ENCODE data around the gene CCDC12.
"Not testable (repeated sequence)": the region's sequence is repeated elsewhere in the genome, so short reads cannot be mapped to it uniquely, and the experiment has no call there.

The CCDC12 gene

DNA sequence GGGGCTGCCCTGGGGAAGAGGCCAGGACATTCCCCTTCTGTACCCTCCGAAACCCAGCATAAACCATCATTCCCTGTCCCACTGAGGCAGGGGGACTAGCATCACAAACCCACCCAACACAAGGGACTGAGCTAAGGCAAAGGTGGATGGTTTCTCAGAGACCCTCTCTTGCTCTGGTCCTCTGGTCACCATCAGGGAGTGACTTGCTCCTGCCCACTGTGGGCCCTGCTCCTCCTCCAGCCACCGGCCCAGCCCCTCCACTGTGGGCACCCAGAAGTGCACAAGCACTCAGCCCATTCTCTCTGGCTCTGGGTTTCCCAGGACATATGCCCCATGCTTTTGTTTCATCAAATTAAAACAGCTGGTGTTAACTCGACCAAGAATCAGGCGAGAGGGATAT lies 54.1 kb downstream of the CCDC12 start:
- no peak for DNase-seq (ENCODE audit: low spot score)

DNA sequence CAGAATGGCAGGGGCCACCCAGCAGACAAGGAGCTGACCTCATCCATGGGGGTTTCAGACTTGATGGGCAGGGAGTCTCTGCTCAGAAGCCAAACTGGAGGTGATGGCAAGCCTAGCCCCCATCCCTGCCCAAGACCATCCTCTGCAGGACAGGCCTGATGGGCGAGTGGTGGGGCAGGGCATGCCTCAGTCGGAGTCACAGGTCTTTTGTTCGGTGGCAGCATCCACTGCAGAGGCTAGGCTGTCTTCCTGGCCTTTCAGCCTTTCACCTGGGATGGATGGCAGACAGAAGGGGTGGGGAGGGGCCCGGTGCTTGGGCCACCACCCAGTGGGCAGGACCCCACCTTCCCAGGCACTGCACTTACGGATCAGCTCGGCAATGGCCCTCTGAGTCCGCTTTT lies 54.7 kb downstream of the CCDC12 start:
- no peak for DNase-seq (ENCODE audit: low spot score)

DNA sequence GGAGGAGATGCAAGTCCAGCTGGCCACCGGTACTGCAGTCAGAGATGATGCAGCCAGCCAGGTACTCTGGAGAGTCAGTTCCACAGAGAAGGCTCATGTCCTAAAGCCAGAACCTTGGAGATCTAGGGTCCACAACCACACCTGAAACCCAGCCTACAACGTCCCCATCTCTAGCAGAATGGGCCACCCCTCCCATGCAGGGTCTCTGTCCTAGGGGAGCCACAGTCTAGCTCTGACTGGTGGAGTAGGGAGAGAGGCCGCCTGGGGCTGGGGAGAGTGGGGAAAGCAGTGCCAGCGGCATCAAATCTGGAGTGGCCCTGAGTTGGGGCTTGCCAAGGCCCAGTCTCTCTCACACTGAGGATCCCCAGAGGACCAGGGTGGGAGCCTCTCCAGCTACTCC lies 55.5 kb downstream of the CCDC12 start:
- no peak for DNase-seq (ENCODE audit: low spot score)

- no peak for DNase-seq (ENCODE audit: low spot score)
These were observed 57.9 kb downstream of the CCDC12 start for GRCh38 chr3:46918634-46919033.

DNA sequence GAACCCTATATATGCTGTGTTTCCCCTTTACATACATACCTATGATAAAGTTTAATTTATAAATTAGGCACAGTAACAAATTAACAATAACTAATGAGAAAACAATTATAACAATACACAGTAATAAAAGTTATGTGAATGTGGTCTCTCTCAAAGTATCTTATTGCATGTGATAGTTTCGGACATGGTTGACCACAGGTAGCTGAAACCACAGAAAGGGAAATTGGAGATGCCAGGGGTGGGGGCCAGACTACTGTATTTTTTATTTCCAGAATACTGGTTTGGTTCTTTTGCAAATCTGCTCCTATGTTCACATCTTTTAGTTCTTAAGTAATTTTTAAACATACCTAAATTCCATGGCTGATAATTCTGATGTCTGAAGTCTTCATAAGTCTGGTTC lies 58.3 kb downstream of the CCDC12 start:
- DNase-seq (ENCODE audit: low spot score) = no peak

DNA sequence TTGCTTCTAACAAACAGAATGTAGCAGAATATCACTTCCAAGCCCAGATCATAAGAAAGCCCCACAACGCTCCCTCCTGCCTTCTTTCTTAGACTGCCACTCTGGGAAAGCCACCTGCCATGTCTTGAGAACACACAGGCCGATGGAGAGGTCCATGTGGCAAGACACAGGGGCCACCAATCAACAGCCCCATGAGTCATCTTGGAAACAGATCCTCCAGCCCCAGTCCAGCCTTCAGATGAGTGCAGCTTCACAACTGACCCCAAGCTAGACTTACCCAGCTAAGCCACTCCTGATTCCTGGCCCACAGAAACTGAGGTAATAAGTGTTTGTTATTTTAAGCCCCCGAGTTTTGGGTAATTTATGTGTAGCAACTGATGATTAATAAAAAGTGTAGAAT lies 59.3 kb downstream of the CCDC12 start:
- DNase-seq (ENCODE audit: low spot score) = no peak

GRCh38 chr3:46916799-46917198 lies 59.7 kb downstream of the CCDC12 start:
- DNase-seq (ENCODE audit: low spot score) = no peak

DNA sequence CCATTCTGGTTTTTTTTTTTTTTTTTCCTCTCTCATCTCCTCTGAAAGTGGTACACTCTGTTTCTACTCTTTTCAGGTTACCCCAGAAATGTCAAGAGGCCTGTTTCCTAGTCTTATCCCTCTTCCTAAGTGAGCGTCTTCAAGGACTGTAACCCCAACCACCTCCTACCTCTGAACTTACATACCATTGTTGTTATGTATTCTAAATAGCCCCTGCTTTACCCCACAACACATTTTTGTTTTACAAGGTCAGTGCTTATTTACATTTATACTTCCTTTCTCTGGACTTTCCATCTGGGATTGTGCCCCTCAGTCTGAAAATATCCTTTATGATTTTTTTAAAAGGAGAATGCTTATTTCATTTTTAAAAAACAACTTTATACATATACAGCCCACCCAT lies 60.3 kb downstream of the CCDC12 start:
- no peak for DNase-seq (ENCODE audit: low spot score)

DNA sequence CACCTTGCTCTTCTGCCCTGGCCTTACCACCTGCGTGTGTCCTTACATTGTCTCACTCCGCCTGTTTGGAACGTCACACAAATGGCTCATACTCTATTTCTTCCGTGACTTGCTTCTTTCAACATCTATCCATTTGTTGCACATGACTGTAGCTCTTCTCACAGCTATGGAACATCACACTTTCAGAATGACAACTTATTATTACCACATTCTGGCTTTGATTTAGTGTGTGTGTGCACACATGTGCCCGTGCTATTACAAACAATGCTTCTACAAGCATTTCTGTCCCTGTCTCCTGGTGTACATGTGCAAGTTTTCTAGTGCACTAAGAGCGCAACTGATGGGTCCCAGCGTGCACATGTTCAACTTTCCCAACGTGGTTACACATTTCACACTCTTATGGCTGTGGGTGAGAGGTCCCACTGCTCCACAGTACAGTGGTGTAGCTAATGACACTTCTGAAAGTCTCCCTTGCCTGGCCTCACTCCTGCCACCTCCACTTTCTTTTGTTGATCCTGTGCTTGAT lies 61.2 kb downstream of the CCDC12 start:
- no peak for DNase-seq (ENCODE audit: low spot score)

GRCh38 chr3:46914849-46915248 lies 61.7 kb downstream of the CCDC12 start:
- DNase-seq (ENCODE audit: low spot score) = no peak

DNA sequence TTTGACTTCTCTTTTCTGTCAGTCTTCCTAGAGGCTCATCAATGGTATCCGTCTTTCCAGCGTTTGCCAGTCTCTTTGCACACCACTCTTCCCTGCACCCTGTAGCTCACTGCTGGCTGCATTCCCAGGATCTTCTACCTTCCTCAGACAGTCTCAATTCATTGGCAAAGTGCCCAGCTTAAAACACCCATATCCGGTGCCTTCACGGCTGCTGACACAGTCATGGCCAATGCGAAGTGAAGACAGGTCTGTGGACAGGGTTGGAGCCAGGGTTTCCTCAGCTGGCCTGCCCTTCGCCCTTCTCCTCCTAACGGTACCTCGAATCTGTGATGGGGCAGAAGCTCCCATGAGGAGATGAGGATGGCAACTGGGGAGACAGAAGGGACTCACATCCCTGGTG lies 62.9 kb downstream of the CCDC12 start:
- peak; percentile 93 for DNase-seq (ENCODE audit: low spot score)

- DNase-seq (ENCODE audit: low spot score) = no peak
These were observed 63.6 kb downstream of the CCDC12 start for GRCh38 chr3:46912986-46913385.

DNA sequence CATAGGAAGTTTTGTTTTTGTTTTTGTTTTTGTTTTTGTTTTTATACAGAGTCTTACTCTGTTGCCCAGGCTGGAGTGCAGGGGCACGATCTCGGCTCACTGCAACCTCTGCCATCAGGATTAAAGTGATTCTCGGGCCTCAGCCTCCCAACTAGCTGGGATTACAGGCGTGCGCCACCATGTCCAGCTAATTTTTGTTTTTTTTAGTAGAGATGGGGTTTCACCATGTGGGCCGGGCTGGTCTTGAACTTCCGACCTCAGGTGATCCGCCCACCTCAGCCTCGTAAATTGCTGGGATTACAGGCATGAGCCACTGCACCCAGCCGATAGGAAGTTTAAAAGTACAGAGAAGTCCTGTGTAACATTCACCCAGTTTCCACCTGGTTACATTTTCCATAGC lies 65.6 kb downstream of the CCDC12 start:
- DNase-seq (ENCODE audit: low spot score) = not testable (repeated sequence)

GRCh38 chr3:46910166-46910760 lies 66.3 kb downstream of the CCDC12 start:
- no peak for DNase-seq (ENCODE audit: low spot score)

DNA sequence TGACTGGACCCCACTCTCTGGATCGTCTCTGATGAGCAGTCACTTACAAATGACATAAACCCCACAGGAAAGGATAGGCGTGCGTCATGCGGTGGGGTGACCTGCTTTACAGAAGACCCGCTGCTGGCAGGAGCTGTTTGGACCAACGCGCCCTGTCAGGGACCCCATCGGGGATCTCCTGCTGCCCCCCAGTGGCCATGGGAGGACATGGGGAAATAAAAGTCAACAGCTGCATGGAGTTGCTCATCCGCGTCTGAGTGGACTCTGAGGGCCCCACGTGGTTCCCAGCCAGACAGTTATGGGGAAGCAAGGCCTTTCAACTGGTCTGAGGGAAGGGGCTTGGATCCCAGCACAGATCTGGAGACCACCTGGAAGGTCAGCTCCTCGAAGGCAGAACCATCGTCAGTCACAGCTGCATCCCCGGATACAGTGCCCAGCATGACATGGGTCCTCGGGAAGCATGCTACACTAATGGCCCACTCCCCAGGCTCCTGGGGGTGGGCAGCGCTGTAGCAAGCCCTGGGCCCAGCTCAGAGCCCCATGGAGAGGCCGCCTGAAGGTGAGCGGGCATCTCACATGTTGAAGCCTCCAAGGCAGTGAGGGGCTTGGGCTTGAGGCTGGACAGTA lies 66.9 kb downstream of the CCDC12 start:
- peak; percentile 87 for DNase-seq (ENCODE audit: low spot score)

DNA sequence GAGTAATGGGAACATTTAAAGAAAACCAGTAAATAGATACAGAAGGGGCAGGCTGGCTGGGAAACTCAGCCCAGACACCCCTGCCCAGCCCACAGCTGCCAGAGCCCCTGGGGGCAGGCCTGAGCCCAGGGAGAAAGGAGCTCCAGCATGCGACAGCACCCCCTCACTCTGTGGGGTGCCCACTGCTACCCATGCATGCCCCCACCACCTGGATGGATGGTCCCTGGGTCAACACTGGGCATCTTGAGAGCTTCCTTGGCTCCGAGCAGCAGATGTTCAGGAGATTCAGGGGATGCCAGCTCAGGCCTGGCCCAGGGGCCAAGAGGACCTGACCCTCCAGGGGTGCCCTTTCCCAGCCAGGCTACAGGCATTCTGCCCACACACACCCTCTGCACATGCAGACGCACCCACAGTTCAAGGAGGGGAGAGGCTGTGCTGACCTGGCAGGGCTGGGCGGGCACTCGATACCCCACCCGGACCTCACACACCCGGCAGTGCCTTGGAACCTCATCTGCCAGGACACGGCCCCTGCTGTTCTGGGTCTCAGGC lies 67.5 kb downstream of the CCDC12 start:
- no peak for DNase-seq (ENCODE audit: low spot score)

GRCh38 chr3:46908294-46908985 lies 68.1 kb downstream of the CCDC12 start:
- DNase-seq (ENCODE audit: low spot score) = no peak

GRCh38 chr3:46907960-46908293 lies 68.6 kb downstream of the CCDC12 start:
- DNase-seq (ENCODE audit: low spot score) = no peak

GRCh38 chr3:46907271-46907670 lies 69.3 kb downstream of the CCDC12 start:
- no peak for DNase-seq (ENCODE audit: low spot score)

DNA sequence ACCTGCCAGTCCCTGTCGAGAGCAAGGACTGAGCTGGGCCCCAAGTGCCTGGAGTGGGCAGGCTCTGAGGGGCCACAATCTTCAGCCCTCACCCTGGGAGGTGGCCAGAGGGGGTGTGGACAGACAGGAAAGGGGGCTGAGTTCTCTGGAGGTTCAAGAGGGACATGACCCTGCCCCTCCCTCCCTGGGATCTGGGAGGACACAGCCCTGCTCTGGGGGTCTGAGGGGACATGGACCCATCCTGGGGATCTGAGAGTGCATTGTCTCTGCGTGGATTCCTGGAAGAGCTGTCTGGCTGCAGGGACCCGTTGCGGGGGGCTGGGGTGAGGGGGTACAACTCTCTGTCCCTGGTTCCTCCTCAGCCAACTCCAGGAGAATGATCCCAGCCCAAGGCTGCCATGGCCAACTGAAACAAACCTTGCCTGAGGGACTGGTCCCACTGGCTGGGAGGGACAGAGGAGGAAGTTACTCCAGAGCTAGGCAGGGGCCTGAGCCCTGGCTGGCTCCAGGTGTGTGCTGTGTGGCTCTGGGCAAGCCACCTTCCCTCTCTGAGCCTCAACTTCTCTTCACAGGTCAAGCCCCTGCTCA lies 70.0 kb downstream of the CCDC12 start:
- no peak for DNase-seq (ENCODE audit: low spot score)

- no peak for DNase-seq (ENCODE audit: low spot score)
These were observed 70.7 kb downstream of the CCDC12 start for GRCh38 chr3:46905661-46906451.

GRCh38 chr3:46905213-46905560 lies 71.4 kb downstream of the CCDC12 start:
- DNase-seq (ENCODE audit: low spot score) = no peak

Data from kidney tubule cell (primary cell).